ENCODE measurements around the gene TTLL11.

TTLL11 gene

DNA sequence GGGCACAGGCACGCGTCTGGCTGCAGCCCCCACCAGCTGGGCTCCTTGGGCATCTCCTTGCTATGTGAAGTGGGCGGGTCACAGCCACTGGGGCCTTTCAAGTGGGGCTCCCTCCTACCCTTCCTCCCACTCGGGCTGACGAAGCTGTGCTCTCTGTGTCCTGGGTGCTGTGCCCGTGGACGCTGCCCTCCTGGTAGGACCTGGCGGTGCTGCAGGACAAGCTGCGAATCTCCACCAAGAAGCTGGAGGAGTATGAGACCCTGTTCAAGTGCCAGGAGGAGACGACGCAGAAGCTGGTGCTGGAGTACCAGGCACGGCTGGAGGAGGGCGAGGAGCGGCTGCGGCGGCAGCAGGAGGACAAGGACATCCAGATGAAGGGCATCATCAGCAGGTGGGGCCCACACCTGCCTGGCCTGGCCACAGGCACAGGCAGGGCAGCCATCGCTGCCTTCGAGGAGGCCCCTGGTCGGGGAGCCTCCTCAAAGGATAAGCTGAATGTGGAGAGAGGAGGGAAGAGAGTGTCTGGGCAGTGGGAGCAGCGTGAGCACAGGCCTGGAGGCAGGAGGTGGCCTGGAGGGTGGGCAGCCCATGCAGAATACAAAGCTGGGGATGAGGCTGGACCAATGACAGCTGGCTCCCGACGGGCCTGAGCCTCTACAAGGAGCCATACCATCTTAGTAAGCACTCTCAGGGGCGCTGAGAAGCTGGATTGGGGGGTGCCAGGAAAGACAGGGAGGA is 316.9 kb downstream of the TTLL11 start:
- no peak for TF ChIP-seq CTCF (IDR thresholded peaks at IDR 0.05; ENCODE audit: extremely low read depth, missing control alignments)
- no peak for DNase-seq (ENCODE audit: low spot score)

DNA sequence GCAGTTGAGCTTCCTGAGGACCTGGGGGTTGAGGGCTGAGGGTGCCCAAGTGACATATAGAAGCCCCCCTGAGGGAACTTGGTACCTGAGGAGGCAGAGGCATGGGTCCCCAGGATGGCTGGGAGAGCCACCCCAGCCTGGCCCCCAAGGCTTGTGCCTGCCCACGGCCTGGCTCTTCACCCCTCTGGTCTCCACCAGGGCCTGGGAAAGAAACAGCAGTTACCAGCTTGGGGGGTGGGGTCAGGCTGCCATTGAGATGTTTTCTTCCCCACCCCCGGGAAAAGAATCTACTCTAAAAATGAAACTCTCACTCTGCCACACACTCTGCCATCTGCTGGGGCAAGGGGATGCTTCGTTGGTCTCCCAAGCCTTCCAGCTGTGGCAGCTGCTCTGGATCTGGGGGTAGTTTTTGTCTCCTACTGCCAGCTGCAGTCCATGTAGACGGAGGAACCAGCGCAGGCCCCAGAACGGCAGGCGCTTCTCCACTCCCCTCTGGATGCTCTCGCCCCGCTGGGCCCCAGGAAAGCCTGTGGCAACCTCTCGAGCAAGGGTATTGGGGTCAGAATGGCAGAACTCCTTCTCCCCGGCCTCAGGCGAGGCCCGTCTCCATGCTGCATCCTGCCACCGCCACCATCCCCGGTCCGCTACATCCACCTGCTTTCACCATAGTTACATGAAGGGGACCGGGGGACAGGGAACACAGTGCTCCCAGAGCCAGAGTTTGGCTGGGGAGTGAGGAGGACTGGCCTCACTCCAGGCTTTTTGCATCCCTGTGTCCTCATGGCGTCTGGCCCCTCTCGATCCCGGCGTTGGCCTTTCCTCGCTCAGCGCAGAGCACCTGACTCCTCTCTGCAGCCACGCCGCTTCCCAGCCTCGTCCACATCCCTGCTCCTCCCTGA is 318.1 kb downstream of the TTLL11 start:
- TF ChIP-seq CTCF (IDR thresholded peaks at IDR 0.05; ENCODE audit: extremely low read depth, missing control alignments): no peak
- DNase-seq (ENCODE audit: low spot score): no peak

- no peak for DNase-seq (ENCODE audit: low spot score)
- no peak for TF ChIP-seq CTCF (IDR thresholded peaks at IDR 0.05; ENCODE audit: extremely low read depth, missing control alignments)
These were observed 319.0 kb downstream of the TTLL11 start for GRCh38 chr9:121773954-121774714.

DNA sequence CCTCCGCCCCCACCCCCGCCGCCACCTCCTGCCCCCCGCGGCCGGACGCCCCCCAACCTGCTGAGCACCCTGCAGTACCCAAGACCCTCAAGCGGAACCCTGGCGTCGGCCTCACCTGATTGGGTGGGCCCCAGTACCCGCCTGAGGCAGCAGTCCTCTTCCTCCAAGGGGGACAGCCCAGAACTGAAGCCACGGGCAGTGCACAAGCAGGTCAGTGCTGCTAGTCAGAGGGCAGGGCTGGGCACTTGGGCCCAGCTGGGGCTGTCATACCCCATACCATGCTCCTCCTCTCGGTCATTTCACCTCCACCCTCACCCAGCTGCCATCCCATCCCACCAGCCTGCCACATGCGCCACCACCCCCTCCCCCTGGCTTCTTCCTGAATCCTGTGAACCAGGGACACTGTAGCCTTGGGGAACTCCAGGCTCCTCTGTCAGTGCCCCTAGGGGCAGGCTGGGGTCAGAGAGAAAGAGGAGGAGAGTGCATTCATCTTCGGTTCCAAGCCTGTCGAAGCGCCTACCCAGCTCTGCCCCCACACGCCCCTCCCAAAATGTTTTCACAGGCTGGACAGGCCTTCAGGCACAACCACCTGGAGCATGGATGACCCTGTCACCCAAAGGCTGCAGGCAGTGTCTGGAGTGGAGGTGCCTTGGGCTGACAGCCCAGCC is 319.7 kb downstream of the TTLL11 start:
- no peak for TF ChIP-seq CTCF (IDR thresholded peaks at IDR 0.05; ENCODE audit: extremely low read depth, missing control alignments)
- DNase-seq (ENCODE audit: low spot score): no peak

GRCh38 chr9:121772600-121773285 is 320.4 kb downstream of the TTLL11 start:
- no peak for TF ChIP-seq CTCF (IDR thresholded peaks at IDR 0.05; ENCODE audit: extremely low read depth, missing control alignments)
- DNase-seq (ENCODE audit: low spot score): no peak
